Stimulated activated CD8-positive, alpha-beta memory T cell treated with anti-CD3 and anti-CD28 coated beads, Interleukin-7, amount 100 ng/mL, for 48 hours (primary cell): ENCODE measurements around the gene UTS2.

Experiments
- DNase-seq, 2 donors: peaks; one replicate each; pipeline ENCODE4 v3.0.0-alpha.2; 2020; ENCODE audit warnings: low read depth in 1 of 2; ENCODE audit errors: extremely low read depth in 1 of 2

Gene UTS2

GRCh38 chr1:7852804-7853683, at the start of gene UTS2:
UTS2 (minus strand) TSS chr1:7853065; CDS start chr1:7853003, 62 bp downstream.
- no peak for DNase-seq

GRCh38 chr1:7899741-7900140, 46.9 kb upstream of the UTS2 start:
- no peak for DNase-seq

- DNase-seq: no peak
These were observed 46.1 kb upstream of the UTS2 start for GRCh38 chr1:7898962-7899361.

- no peak for DNase-seq
These were observed 44.1 kb upstream of the UTS2 start for GRCh38 chr1:7896994-7897393.

GRCh38 chr1:7893529-7894180, 40.8 kb upstream of the UTS2 start:
- DNase-seq: no peak

GRCh38 chr1:7891804-7892203, 38.9 kb upstream of the UTS2 start:
- DNase-seq: no peak

GRCh38 chr1:7890853-7891252, 38.0 kb upstream of the UTS2 start:
- no peak for DNase-seq

GRCh38 chr1:7888248-7889081, 35.6 kb upstream of the UTS2 start:
- no peak for DNase-seq

GRCh38 chr1:7886405-7886745, 33.5 kb upstream of the UTS2 start:
- DNase-seq: no peak

GRCh38 chr1:7885513-7886404, 32.9 kb upstream of the UTS2 start:
- DNase-seq: peak in 1 of 2 donors; percentile 29

GRCh38 chr1:7884757-7885156, 31.9 kb upstream of the UTS2 start:
- no peak for DNase-seq

GRCh38 chr1:7879228-7879627, 26.4 kb upstream of the UTS2 start:
- no peak for DNase-seq

- no peak for DNase-seq
These were observed 25.2 kb upstream of the UTS2 start for GRCh38 chr1:7878027-7878426.

- DNase-seq: no peak
These were observed 21.2 kb upstream of the UTS2 start for GRCh38 chr1:7873801-7874795.

- no peak for DNase-seq
These were observed 18.3 kb upstream of the UTS2 start for GRCh38 chr1:7871136-7871535.

- no peak for DNase-seq
These were observed 16.5 kb upstream of the UTS2 start for GRCh38 chr1:7869136-7869920.

- DNase-seq: no peak
These were observed 15.4 kb upstream of the UTS2 start for GRCh38 chr1:7868070-7868780.

- DNase-seq: no peak
These were observed 13.1 kb upstream of the UTS2 start for GRCh38 chr1:7865978-7866377.
